Measurements from ENCODE around the gene OR10H2.

The OR10H2 gene

DNA sequence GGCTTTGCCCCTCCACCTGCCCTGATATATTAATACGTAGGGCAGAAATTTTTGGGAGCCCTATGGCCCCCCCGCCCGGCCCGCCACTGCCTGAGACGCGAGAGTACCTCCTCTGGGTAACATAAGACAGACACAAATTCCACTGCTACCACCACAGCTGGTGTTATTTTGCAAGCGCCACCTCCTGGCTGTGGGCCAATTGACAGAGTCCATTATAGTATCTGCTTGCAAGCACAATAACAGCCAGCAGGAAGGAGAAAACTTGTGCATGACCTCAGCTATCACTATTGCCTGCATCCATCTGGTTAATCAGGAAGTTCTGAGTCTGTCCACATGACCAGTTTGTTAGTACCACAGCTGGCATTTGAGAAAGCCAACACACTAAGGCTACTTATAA lies 25.3 kb upstream of the OR10H2 start:
- DNase-seq: no peak
- H3K4me2 ChIP-seq (ENCODE audit: low read length, poor library complexity, severe bottlenecking): peak overlapping the region; percentile 16
- no peak overlapping the region for H2BK120ac ChIP-seq (ENCODE audit: low read depth, low read length)
- H3K4me1 ChIP-seq (ENCODE audit: control insufficient read depth, insufficient read depth, low read depth, low read length): no peaks in the 10 kb centered on the region
- H3K36me3 ChIP-seq (ENCODE audit: control insufficient read depth in 1 of 2, insufficient read depth in 2 of 2, low read depth in 1 of 2, low read length in 2 of 2): no peaks in the 10 kb centered on the region
- H3K18ac ChIP-seq (ENCODE audit: low read depth in 1 of 2, low read length in 2 of 2): no peak overlapping the region
- 64% methylated on average over 7 of the region's 7 CpGs for WGBS
- H3K23ac ChIP-seq (ENCODE audit: low read length in 2 of 2): no peak overlapping the region
- H2BK5ac ChIP-seq (ENCODE audit: low read depth, low read length, poor library complexity, severe bottlenecking): no peak overlapping the region
- no peak overlapping the region for H3K4ac ChIP-seq (ENCODE audit: low read depth in 1 of 2, low read length in 2 of 2)
- H3K27ac ChIP-seq (ENCODE audit: low read length, poor library complexity, severe bottlenecking): no peak overlapping the region
- no peak overlapping the region for H4K91ac ChIP-seq (ENCODE audit: low read length)
- no peaks in the 10 kb centered on the region for H3K79me1 ChIP-seq (replicated peaks; ENCODE audit: low read length, poor library complexity, severe bottlenecking)
- no peak overlapping the region for H2AK5ac ChIP-seq (ENCODE audit: low read length, severe bottlenecking)
- no peaks in the 10 kb centered on the region for H3K9me3 ChIP-seq (ENCODE audit: control insufficient read depth, low read length)
- no peak overlapping the region for H3K4me3 ChIP-seq (ENCODE audit: insufficient read depth in 1 of 2, low read depth in 1 of 2, low read length in 2 of 2)
- no peak overlapping the region for H4K8ac ChIP-seq (ENCODE audit: low read length)
- no peaks in the 10 kb centered on the region for H3K27me3 ChIP-seq (ENCODE audit: control insufficient read depth in 1 of 2, insufficient read depth in 1 of 2, low read length in 2 of 2)
- H2AFZ ChIP-seq (ENCODE audit: low read depth, low read length): no peak overlapping the region
- H3K9ac ChIP-seq (ENCODE audit: low read length): no peak overlapping the region
- H2BK15ac ChIP-seq (ENCODE audit: low read depth, poor library complexity, severe bottlenecking): no peak overlapping the region
- H2BK12ac ChIP-seq (ENCODE audit: low read length in 2 of 2): no peak overlapping the region
- no peak overlapping the region for H3K14ac ChIP-seq (ENCODE audit: low read length in 2 of 2)

DNA sequence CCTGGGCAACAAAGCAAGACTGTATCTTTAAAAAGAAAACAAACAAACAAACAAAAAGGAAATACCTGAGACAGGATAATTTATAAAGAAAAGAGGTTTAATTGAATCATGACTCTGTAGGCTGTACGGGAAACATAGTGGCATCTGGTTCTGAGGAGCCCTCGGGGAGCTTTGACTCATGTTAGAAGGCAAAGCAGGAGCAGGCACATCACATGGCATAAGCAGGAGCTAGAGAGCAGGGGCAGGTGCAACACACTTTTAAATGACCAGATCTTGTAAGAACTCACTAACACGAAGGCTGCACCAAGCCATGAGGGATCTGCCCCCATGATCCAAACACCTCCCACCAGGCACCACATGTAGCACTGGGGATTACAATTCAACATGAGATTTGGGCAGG lies 13.2 kb upstream of the OR10H2 start:
- H3K14ac ChIP-seq (ENCODE audit: low read length in 2 of 2): no peak overlapping the region

GRCh38 chr19:15715642-15716041 lies 12.2 kb upstream of the OR10H2 start:
- WGBS: 75% methylated on average over 1 of the region's 1 CpG

More for the DNA sequence above, 13.2 kb upstream of the OR10H2 start:
- 43% methylated on average over 3 of the region's 3 CpGs for WGBS
- Histone ChIP-seq H2BK12ac (ENCODE audit: low read length in 2 of 2) (no peak overlapping the region), H3K4me2 (ENCODE audit: low read length, poor library complexity, severe bottlenecking) (no peak overlapping the region), H3K4ac (ENCODE audit: low read depth in 1 of 2, low read length in 2 of 2) (no peak overlapping the region), H2BK120ac (ENCODE audit: low read depth, low read length) (no peak overlapping the region), H3K4me3 (ENCODE audit: insufficient read depth in 1 of 2, low read depth in 1 of 2, low read length in 2 of 2) (no peak overlapping the region), H2BK5ac (ENCODE audit: low read depth, low read length, poor library complexity, severe bottlenecking) (no peak overlapping the region), H4K91ac (ENCODE audit: low read length) (no peak overlapping the region), H3K27ac (ENCODE audit: low read length, poor library complexity, severe bottlenecking) (no peak overlapping the region), H3K36me3 (ENCODE audit: control insufficient read depth in 1 of 2, insufficient read depth in 2 of 2, low read depth in 1 of 2, low read length in 2 of 2) (no peaks in the 10 kb centered on the region), H2AFZ (ENCODE audit: low read depth, low read length) (no peak overlapping the region), H3K18ac (ENCODE audit: low read depth in 1 of 2, low read length in 2 of 2) (no peak overlapping the region), H2AK5ac (ENCODE audit: low read length, severe bottlenecking) (no peak overlapping the region), H3K23ac (ENCODE audit: low read length in 2 of 2) (no peak overlapping the region), H3K4me1 (ENCODE audit: control insufficient read depth, insufficient read depth, low read depth, low read length) (no peaks in the 10 kb centered on the region), H4K8ac (ENCODE audit: low read length) (no peak overlapping the region), H2BK15ac (ENCODE audit: low read depth, poor library complexity, severe bottlenecking) (no peak overlapping the region), H3K9ac (ENCODE audit: low read length) (no peak overlapping the region), H3K79me1 (replicated peaks; ENCODE audit: low read length, poor library complexity, severe bottlenecking) (no peaks in the 10 kb centered on the region), H3K27me3 (ENCODE audit: control insufficient read depth in 1 of 2, insufficient read depth in 1 of 2, low read length in 2 of 2) (no peaks in the 10 kb centered on the region), H3K9me3 (ENCODE audit: control insufficient read depth, low read length) (peaks cover 6% of the 10 kb centered on the region)
- no peak for DNase-seq

GRCh38 chr19:15717809-15718208 lies 10.0 kb upstream of the OR10H2 start:
- Histone ChIP-seq H3K4me1 (ENCODE audit: control insufficient read depth, insufficient read depth, low read depth, low read length) (no peaks in the 10 kb centered on the region), H3K18ac (ENCODE audit: low read depth in 1 of 2, low read length in 2 of 2) (no peak overlapping the region), H2AFZ (ENCODE audit: low read depth, low read length) (no peak overlapping the region), H3K27ac (ENCODE audit: low read length, poor library complexity, severe bottlenecking) (no peak overlapping the region), H3K27me3 (ENCODE audit: control insufficient read depth in 1 of 2, insufficient read depth in 1 of 2, low read length in 2 of 2) (no peaks in the 10 kb centered on the region), H2BK5ac (ENCODE audit: low read depth, low read length, poor library complexity, severe bottlenecking) (no peak overlapping the region), H3K4me3 (ENCODE audit: insufficient read depth in 1 of 2, low read depth in 1 of 2, low read length in 2 of 2) (no peak overlapping the region), H3K9ac (ENCODE audit: low read length) (no peak overlapping the region), H3K9me3 (ENCODE audit: control insufficient read depth, low read length) (no peaks in the 10 kb centered on the region), H3K23ac (ENCODE audit: low read length in 2 of 2) (no peak overlapping the region), H4K91ac (ENCODE audit: low read length) (no peak overlapping the region), H3K36me3 (ENCODE audit: control insufficient read depth in 1 of 2, insufficient read depth in 2 of 2, low read depth in 1 of 2, low read length in 2 of 2) (no peaks in the 10 kb centered on the region), H3K14ac (ENCODE audit: low read length in 2 of 2) (no peak overlapping the region), H2AK5ac (ENCODE audit: low read length, severe bottlenecking) (no peak overlapping the region), H3K4ac (ENCODE audit: low read depth in 1 of 2, low read length in 2 of 2) (no peak overlapping the region), H2BK12ac (ENCODE audit: low read length in 2 of 2) (no peak overlapping the region), H2BK15ac (ENCODE audit: low read depth, poor library complexity, severe bottlenecking) (no peak overlapping the region), H2BK120ac (ENCODE audit: low read depth, low read length) (no peak overlapping the region), H3K79me1 (replicated peaks; ENCODE audit: low read length, poor library complexity, severe bottlenecking) (no peaks in the 10 kb centered on the region), H4K8ac (ENCODE audit: low read length) (no peak overlapping the region), H3K4me2 (ENCODE audit: low read length, poor library complexity, severe bottlenecking) (no peak overlapping the region)
- WGBS: 69% methylated on average over 6 of the region's 6 CpGs
- DNase-seq: no peak

More at GRCh38 chr19:15715642-15716041, 12.2 kb upstream of the OR10H2 start:
- Histone ChIP-seq H3K9ac (ENCODE audit: low read length) (no peak overlapping the region), H3K79me1 (replicated peaks; ENCODE audit: low read length, poor library complexity, severe bottlenecking) (no peaks in the 10 kb centered on the region), H3K23ac (ENCODE audit: low read length in 2 of 2) (no peak overlapping the region), H2BK12ac (ENCODE audit: low read length in 2 of 2) (no peak overlapping the region), H2BK120ac (ENCODE audit: low read depth, low read length) (no peak overlapping the region), H3K27ac (ENCODE audit: low read length, poor library complexity, severe bottlenecking) (no peak overlapping the region), H3K4me3 (ENCODE audit: insufficient read depth in 1 of 2, low read depth in 1 of 2, low read length in 2 of 2) (no peak overlapping the region), H2BK15ac (ENCODE audit: low read depth, poor library complexity, severe bottlenecking) (no peak overlapping the region), H3K36me3 (ENCODE audit: control insufficient read depth in 1 of 2, insufficient read depth in 2 of 2, low read depth in 1 of 2, low read length in 2 of 2) (no peaks in the 10 kb centered on the region), H2AK5ac (ENCODE audit: low read length, severe bottlenecking) (no peak overlapping the region), H4K91ac (ENCODE audit: low read length) (no peak overlapping the region), H3K4me2 (ENCODE audit: low read length, poor library complexity, severe bottlenecking) (no peak overlapping the region), H3K18ac (ENCODE audit: low read depth in 1 of 2, low read length in 2 of 2) (no peak overlapping the region), H2AFZ (ENCODE audit: low read depth, low read length) (no peak overlapping the region), H4K8ac (ENCODE audit: low read length) (no peak overlapping the region), H3K27me3 (ENCODE audit: control insufficient read depth in 1 of 2, insufficient read depth in 1 of 2, low read length in 2 of 2) (no peaks in the 10 kb centered on the region), H3K14ac (ENCODE audit: low read length in 2 of 2) (no peak overlapping the region), H3K9me3 (ENCODE audit: control insufficient read depth, low read length) (peaks cover 6% of the 10 kb centered on the region), H2BK5ac (ENCODE audit: low read depth, low read length, poor library complexity, severe bottlenecking) (no peak overlapping the region), H3K4me1 (ENCODE audit: control insufficient read depth, insufficient read depth, low read depth, low read length) (no peaks in the 10 kb centered on the region), H3K4ac (ENCODE audit: low read depth in 1 of 2, low read length in 2 of 2) (no peak overlapping the region)
- DNase-seq: no peak
